GM21360 (cell line): ENCODE results near the gene MYLK.

Experiments
- ATAC-seq: cut with Tn5 transposase; IDR thresholded peaks from one replicate; pipeline ENCODE4 v1.9.1; 2021; ENCODE audit warnings: mild to moderate bottlenecking, moderate library complexity; ENCODE audit not compliant: unreplicated experiment

MYLK gene

GRCh38 chr3:123655400-123655799 is 228.7 kb downstream of the MYLK start:
- ATAC-seq, result no peak

GRCh38 chr3:123653221-123653682 is 230.9 kb downstream of the MYLK start:
- ATAC-seq, result no peak

GRCh38 chr3:123652342-123652984 is 231.7 kb downstream of the MYLK start:
- no peak for ATAC-seq

- no peak for ATAC-seq
These were observed 232.4 kb downstream of the MYLK start for GRCh38 chr3:123651449-123652341.

GRCh38 chr3:123650101-123650500 is 234.0 kb downstream of the MYLK start:
- no peak for ATAC-seq

GRCh38 chr3:123648696-123649405 is 235.3 kb downstream of the MYLK start:
- ATAC-seq, result no peak

- no peak for ATAC-seq
These were observed 239.8 kb downstream of the MYLK start for GRCh38 chr3:123644358-123644757.

- no peak for ATAC-seq
These were observed 241.2 kb downstream of the MYLK start for GRCh38 chr3:123642957-123643330.

- ATAC-seq, result peak; percentile 85
These were observed 241.8 kb downstream of the MYLK start for GRCh38 chr3:123642182-123642956.

- no peak for ATAC-seq
These were observed 242.6 kb downstream of the MYLK start for GRCh38 chr3:123641505-123641904.

- no peak for ATAC-seq
These were observed 243.2 kb downstream of the MYLK start for GRCh38 chr3:123640740-123641462.

- ATAC-seq, result no peak
These were observed 243.8 kb downstream of the MYLK start for GRCh38 chr3:123640311-123640710.

- no peak for ATAC-seq
These were observed 245.0 kb downstream of the MYLK start for GRCh38 chr3:123638936-123639689.

GRCh38 chr3:123637841-123638240 is 246.3 kb downstream of the MYLK start:
- no peak for ATAC-seq

GRCh38 chr3:123637131-123637530 is 247.0 kb downstream of the MYLK start:
- no peak for ATAC-seq

- ATAC-seq, result no peak
These were observed 247.7 kb downstream of the MYLK start for GRCh38 chr3:123636431-123636841.

- ATAC-seq, result no peak
These were observed 248.4 kb downstream of the MYLK start for GRCh38 chr3:123635717-123636116.

GRCh38 chr3:123635217-123635616 is 248.9 kb downstream of the MYLK start:
- no peak for ATAC-seq
